ENCODE data around the gene ADAMTS3. TPM values are rescaled to one million over a fixed set of nuclear protein-coding genes. Genes with fewer than 3 reads are reported as not detected.
A peak's percentile ranks its signal among the peaks of the same experiment; 100 is the strongest.
"Not testable (repeated sequence)": the region's sequence is repeated elsewhere in the genome, so short reads cannot be mapped to it uniquely, and the experiment has no call there.

The ADAMTS3 gene
- total and polyA plus RNA-seq, 3 donors from 2014 or later, result 3.9 to 6.8 (median 5.3) TPM

DNA sequence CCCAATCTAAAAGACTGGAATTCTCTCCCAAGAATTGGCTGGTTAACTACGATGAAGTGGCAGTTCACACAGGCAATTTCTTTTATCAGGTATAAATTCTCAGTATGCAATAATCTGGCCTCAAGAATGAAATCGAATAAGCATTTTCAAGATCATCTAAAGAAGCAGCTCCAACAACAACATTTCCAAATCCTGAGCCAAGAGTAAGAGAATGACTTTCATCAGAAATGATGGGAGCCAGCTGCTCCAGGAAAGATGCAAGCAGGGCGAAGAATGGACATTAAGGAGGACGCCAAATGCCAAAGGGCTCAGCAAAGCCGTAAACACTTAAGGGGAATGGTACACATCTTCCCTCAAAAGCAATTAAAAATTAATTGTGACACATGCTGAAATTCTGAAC lies 12.0 kb downstream of the ADAMTS3 start:
- no peak for TF ChIP-seq POLR2A (IDR thresholded peaks at IDR 0.05)
- TF ChIP-seq CTCF (IDR thresholded peaks at IDR 0.05), result no peak
- intact Hi-C loops (cut with DNase I; ENCODE audit: low total_unique reads), result no loop called here
- 53 to 59% methylated on average over 5 of the region's 5 CpGs for WGBS, 2 donors
- Histone ChIP-seq H3K9me3 (no peaks in the 10 kb centered on the region), H3K27me3 (no peaks in the 10 kb centered on the region), H3K27ac (no peak overlapping the region), H3K4me3 (no peak overlapping the region), H3K4me1 (no peaks in the 10 kb centered on the region), H3K36me3 (ENCODE audit: low read depth, missing control alignments) (no peaks in the 10 kb centered on the region)
- peak; percentile 51 for DNase-seq

GRCh38 chr4:72555377-72555831 lies 13.6 kb downstream of the ADAMTS3 start:
- no peak for TF ChIP-seq CTCF (IDR thresholded peaks at IDR 0.05)
- no peak for TF ChIP-seq POLR2A (IDR thresholded peaks at IDR 0.05)
- Histone ChIP-seq H3K9me3 (no peaks in the 10 kb centered on the region), H3K27me3 (no peaks in the 10 kb centered on the region), H3K4me3 (no peak overlapping the region), H3K36me3 (ENCODE audit: low read depth, missing control alignments) (no peaks in the 10 kb centered on the region), H3K4me1 (no peaks in the 10 kb centered on the region), H3K27ac (no peak overlapping the region)
- no peak for DNase-seq
- intact Hi-C loops (cut with DNase I; ENCODE audit: low total_unique reads), result no loop called here
- WGBS, 2 donors, result 57 to 62% methylated on average over 3 of the region's 3 CpGs

DNA sequence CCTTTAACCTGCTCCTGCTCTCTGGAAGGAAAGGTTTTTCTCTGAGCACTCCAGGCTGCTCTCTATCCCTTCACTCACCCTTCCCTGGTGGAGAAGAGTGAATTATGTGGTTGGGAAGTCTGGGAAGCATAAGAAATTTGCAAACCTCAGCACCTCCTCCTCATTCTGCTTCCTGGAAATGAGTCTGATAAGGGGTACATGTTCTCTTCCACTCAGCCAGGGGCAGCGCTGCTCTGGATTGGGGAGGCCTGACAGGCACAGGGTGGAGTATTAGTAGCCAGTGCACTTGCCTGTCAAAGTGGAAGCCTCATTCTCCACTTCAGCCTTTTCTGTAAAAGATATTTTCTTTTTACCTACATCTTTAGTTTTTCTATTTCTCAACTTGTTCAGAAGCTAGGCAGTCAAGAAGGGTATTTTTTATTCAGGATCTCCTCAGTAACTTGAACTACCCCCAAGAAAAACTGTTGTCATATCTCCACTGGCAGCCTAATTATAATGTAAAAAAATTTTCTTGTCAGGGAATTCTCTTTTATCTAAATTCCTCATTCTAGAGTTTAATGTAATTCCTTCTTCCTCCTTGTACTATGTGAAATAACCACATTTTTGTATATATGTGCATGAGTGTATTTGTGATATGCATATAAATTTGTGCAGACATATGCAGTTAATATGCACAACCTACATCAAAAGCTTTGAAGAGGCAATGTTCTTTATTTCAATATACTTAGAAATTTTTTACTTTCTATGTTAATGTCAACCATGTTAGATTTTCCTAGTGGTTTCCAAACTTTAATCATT lies 15.3 kb downstream of the ADAMTS3 start:
- Histone ChIP-seq H3K9me3 (no peaks in the 10 kb centered on the region), H3K27ac (no peak overlapping the region), H3K4me1 (no peaks in the 10 kb centered on the region), H3K4me3 (no peak overlapping the region), H3K36me3 (ENCODE audit: low read depth, missing control alignments) (no peaks in the 10 kb centered on the region), H3K27me3 (no peaks in the 10 kb centered on the region)
- DNase-seq, result no peak
- 67 to 68% methylated on average over 1 of the region's 1 CpG for WGBS, 2 donors
- TF ChIP-seq POLR2A (IDR thresholded peaks at IDR 0.05), result no peak
- no peak for TF ChIP-seq CTCF (IDR thresholded peaks at IDR 0.05)
- intact Hi-C loops (cut with DNase I; ENCODE audit: low total_unique reads), result no loop called here

DNA sequence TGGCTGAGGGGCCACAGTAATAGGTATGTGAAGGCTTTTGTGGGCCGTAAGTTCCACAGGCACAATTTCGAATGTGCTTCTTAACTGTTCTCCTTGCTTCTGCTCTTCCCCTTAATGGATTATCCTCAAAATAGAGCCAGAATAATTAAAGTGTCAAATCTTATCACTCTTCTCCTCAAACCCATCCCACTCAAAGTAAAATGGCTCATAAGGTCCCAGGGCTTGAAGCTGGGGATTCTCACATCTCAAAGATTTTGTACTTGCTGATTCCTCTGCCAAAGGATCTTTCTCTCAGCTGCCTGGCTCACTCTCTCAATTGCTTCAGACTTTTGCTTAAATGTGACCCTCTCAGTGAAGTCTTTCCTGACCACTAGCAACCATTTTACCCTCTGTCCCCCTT lies 16.6 kb downstream of the ADAMTS3 start:
- Histone ChIP-seq H3K27me3 (no peaks in the 10 kb centered on the region), H3K27ac (no peak overlapping the region), H3K4me3 (no peak overlapping the region), H3K4me1 (no peaks in the 10 kb centered on the region), H3K36me3 (ENCODE audit: low read depth, missing control alignments) (no peaks in the 10 kb centered on the region), H3K9me3 (no peaks in the 10 kb centered on the region)
- TF ChIP-seq POLR2A (IDR thresholded peaks at IDR 0.05) (no peak), CTCF (IDR thresholded peaks at IDR 0.05) (no peak)
- WGBS, 2 donors, result 79 to 85% methylated on average over 2 of the region's 2 CpGs
- no peak for DNase-seq
- intact Hi-C loops (cut with DNase I; ENCODE audit: low total_unique reads), result no loop called here

DNA sequence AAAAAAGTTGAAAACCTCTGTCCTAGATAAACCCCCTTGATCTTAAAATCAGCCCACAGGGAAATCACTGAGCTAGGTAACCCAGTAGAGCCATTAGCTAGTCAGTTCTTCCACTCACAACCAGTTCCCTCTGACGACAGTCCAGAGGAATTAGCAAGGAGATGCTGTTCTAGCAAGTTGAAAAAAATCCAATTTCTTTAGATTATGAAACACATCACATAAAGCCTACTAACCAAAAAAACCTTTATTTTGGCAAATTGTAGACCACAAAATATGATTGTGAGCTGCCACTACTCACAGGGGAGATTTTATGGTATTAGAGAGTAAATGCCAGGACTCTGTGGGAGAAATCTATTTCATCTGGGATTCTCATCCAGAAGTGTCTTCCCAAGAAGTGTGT lies 22.6 kb downstream of the ADAMTS3 start:
- no peak overlapping the region for H3K4me3 ChIP-seq
- TF ChIP-seq CTCF (IDR thresholded peaks at IDR 0.05), result no peak
- no peak for TF ChIP-seq POLR2A (IDR thresholded peaks at IDR 0.05)
- no peaks in the 10 kb centered on the region for H3K4me1 ChIP-seq
- intact Hi-C loops (cut with DNase I; ENCODE audit: low total_unique reads), result no loop called here
- no peaks in the 10 kb centered on the region for H3K36me3 ChIP-seq (ENCODE audit: low read depth, missing control alignments)
- no peak for DNase-seq
- H3K9me3 ChIP-seq, result no peaks in the 10 kb centered on the region
- H3K27ac ChIP-seq, result no peak overlapping the region
- WGBS, 2 donors, result 59 to 83% methylated on average over 1 of the region's 1 CpG
- H3K27me3 ChIP-seq, result no peaks in the 10 kb centered on the region

DNA sequence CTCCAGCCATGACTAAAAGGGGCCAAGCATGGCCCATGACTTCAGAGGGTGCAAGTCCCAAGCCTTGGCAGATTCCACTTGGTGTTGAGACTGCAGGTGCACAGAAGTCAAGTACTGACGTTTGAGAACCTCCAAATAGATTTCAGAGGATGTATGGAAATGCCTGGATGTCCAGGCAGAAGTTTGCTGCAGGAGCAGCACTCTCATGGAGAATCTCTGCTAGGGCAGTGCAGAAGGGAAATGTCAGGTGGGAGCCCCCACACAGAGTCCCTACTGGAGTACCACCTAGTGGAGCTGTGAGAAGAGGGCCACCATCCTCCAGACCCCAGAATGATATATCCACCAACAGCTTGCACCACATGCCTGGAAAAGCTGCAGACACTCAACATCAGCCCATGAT lies 28.3 kb downstream of the ADAMTS3 start:
- intact Hi-C loops (cut with DNase I; ENCODE audit: low total_unique reads); H3K4me1 ChIP-seq; DNase-seq; H3K27ac ChIP-seq; H3K27me3 ChIP-seq; H3K9me3 ChIP-seq; H3K36me3 ChIP-seq (ENCODE audit: low read depth, missing control alignments); H3K4me3 ChIP-seq: not testable (repeated sequence)
- 67 to 80% methylated on average over 1 of the region's 1 CpG for WGBS, 2 donors
